ENCODE measurements around the gene CHST6. TPM values are rescaled to one million over a fixed set of nuclear protein-coding genes. Genes with fewer than 3 reads are reported as not detected.

Gene CHST6
- total and polyA plus RNA-seq, 10 of the 15 experiments (the other 5 are each of a cell fraction or from before 2014, with no cell fraction given) = 0.14 to 2.5 (median 0.51) TPM

- TF ChIP-seq CBFB (IDR thresholded peaks at IDR 0.05; ENCODE audit: low read depth) (no peak), NRF1 (conservative IDR thresholded peaks at IDR 0.05; ENCODE audit: low read depth, low read length) (no peak)
Measured at GRCh38 chr16:75535901-75536300, 40.7 kb upstream of the CHST6 start, which contains the start of gene CHST5 (continued).

- no peak overlapping the region for H3K9ac ChIP-seq (ENCODE audit: control insufficient read depth, insufficient read depth, low read length)
- H3K4me2 ChIP-seq (ENCODE audit: control insufficient read depth, insufficient read depth) = no peak overlapping the region
- no peaks in the 10 kb centered on the region for H3K27me3 ChIP-seq (replicated peaks in 1 of 2; ENCODE audit: control insufficient read depth in 2 of 2, insufficient read depth in 2 of 2, low read length in 1 of 2)
- H3K27ac ChIP-seq (ENCODE audit: control insufficient read depth, insufficient read depth) = no peak overlapping the region
- DNase-seq (ENCODE audit: low read depth, low spot score) (no peak), FAIRE-seq (no peak), ATAC-seq (no peak)
- intact Hi-C loops (cut with micrococcal nuclease; ENCODE audit: unreplicated experiment) (no loop called here), in situ Hi-C loops (cut with MboI) (no loop called here)
- WGBS (ENCODE audit: insufficient coverage, insufficient replicate concordance, low lambda C conversion rate, missing lambda C conversion rate) = 74% methylated on average over 34 of the region's 34 CpGs
- no peaks in the 10 kb centered on the region for H3K4me1 ChIP-seq (ENCODE audit: control insufficient read depth, insufficient read depth, low read length)
- H3K9me3 ChIP-seq (replicated peaks; ENCODE audit: control insufficient read depth, insufficient read depth, low read length) = no peaks in the 10 kb centered on the region
- ChIA-PET RAD21 (ENCODE audit: unreplicated experiment) (interaction anchor here (0.8 to 1.4 kb wide), 4 partner anchors 14 to 336 kb away, joined by 3 read pairs; no protein-coding TSS in a partner anchor), CTCF (interaction anchor here (0.8 to 1.7 kb wide), 5 partner anchors 14 to 86 kb away, joined by 3 to 4 read pairs (median 3); no protein-coding TSS in a partner anchor), POLR2A (interaction anchor here (1.3 kb wide), 1 partner anchor 18 kb away, joined by 5 read pairs; no protein-coding TSS in a partner anchor), SMC1A (ENCODE audit: uncharacterized antibody, unreplicated experiment) (interaction anchor here (1.5 to 2.0 kb wide), 2 partner anchors 13 to 18 kb away, joined by 3 to 5 read pairs; no protein-coding TSS in a partner anchor)
- BruUV-seq (replicated peaks) = no TSS peak
- no peak for TF ChIP-seq EP300 (IDR thresholded peaks at IDR 0.05; ENCODE audit: borderline replicate concordance in 1 of 2, control insufficient read depth in 1 of 2, low read depth in 2 of 2, low read length in 2 of 2)
- TF ChIP-seq SMAD1 (IDR thresholded peaks at IDR 0.05; ENCODE audit: low read depth, partially characterized antibody) = no peak
- no peak overlapping the region for H2AFZ ChIP-seq (ENCODE audit: control insufficient read depth, low read depth, low read length)
- no peaks in the 10 kb centered on the region for H3K79me2 ChIP-seq (ENCODE audit: control insufficient read depth, insufficient read depth, low read length)
- H3K4me3 ChIP-seq = no peak overlapping the region
- H4K20me1 ChIP-seq (ENCODE audit: control insufficient read depth, insufficient read depth) = no peaks in the 10 kb centered on the region
- H3K36me3 ChIP-seq (ENCODE audit: control insufficient read depth in 2 of 2, insufficient read depth in 2 of 2, low read length in 1 of 2) = no peaks in the 10 kb centered on the region
Measured at GRCh38 chr16:75535211-75535843, 40.1 kb upstream of the CHST6 start.

Measured in GM12878 (cell line).